Astrocyte (in vitro differentiated cells and primary cell): ENCODE results near the gene KANK4.

Source experiments
- CTCF ChIP-seq: IDR thresholded peaks from 2 replicates; pipeline ENCODE4 v1.5.1; 2011; ENCODE audit warnings: low read depth, mild to moderate bottlenecking, inconsistent platforms, low read length, moderate library complexity; ENCODE audit not compliant: insufficient read depth
- EZH2 ChIP-seq: IDR thresholded peaks from 2 replicates; pipeline ENCODE4 v1.6.1; 2012; ENCODE audit warnings: mild to moderate bottlenecking, low read length, inconsistent platforms; ENCODE audit not compliant: insufficient read depth

GRCh38 chr1:62367005-62367557 is 47.8 kb upstream of the KANK4 start:
- TF ChIP-seq CTCF (no peak), EZH2 (no peak)
